Measurements from ENCODE around the gene CHIC2.

The CHIC2 gene

DNA sequence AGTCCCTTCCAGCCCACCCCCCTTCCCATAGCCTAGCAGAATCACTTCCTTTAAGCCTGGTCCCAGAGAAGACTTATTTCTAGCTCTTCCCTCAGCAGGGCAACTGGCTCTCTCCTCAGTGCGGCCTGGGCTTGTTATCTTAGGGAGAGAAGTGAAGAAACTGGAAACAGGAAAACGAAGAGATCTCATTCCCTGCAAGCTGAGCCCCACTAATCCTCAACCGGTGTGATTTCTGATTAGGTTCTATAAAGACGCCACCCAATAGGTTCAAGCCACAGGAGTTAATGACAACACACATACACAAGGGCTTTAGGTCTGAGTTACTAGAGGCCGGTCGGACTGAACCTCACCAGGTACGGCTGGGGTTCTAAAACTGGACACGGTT lies 38.8 kb upstream of the CHIC2 start:
- DNase-seq (ENCODE audit: low read depth in 2 of 2) = peak in 1 of 2 donors; percentile 30

DNA sequence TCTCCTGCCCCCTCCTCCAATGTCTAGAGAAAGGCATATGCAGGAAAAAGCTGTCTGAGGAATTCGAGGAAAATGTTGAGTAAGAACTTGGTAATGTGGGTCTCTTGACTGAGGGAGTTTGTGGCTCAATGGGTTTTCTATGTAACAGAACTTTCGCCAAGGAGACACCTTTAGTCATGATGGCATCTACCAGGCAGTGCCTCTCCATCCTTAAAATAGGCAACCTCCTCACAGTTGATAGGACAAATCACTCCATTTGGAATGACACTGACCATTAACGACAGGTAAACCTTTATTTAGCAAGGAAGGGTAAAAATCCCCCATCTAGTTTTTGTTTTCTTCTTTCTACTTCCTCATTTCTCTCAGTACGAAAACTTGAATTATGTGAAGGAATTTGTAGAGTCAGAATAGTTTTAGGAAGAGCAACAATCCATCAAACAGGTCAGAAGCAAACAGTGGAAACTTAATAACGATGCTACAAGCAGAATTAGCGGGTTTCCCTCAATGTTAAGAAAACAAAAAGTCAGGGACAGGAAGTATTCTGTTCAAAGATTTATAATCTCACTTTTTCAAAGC lies 38.2 kb upstream of the CHIC2 start:
- no peak for DNase-seq (ENCODE audit: low read depth in 2 of 2)
- no peak overlapping the region for H3K4me3 ChIP-seq (replicated peaks in 1 of 2; ENCODE audit: low read depth in 2 of 2, low read length in 2 of 2)
- TF ChIP-seq, protein P1, sequence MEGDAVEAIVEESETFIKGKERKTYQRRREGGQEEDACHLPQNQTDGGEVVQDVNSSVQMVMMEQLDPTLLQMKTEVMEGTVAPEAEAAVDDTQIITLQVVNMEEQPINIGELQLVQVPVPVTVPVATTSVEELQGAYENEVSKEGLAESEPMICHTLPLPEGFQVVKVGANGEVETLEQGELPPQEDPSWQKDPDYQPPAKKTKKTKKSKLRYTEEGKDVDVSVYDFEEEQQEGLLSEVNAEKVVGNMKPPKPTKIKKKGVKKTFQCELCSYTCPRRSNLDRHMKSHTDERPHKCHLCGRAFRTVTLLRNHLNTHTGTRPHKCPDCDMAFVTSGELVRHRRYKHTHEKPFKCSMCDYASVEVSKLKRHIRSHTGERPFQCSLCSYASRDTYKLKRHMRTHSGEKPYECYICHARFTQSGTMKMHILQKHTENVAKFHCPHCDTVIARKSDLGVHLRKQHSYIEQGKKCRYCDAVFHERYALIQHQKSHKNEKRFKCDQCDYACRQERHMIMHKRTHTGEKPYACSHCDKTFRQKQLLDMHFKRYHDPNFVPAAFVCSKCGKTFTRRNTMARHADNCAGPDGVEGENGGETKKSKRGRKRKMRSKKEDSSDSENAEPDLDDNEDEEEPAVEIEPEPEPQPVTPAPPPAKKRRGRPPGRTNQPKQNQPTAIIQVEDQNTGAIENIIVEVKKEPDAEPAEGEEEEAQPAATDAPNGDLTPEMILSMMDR (IDR thresholded peaks at IDR 0.05; ENCODE audit: low read depth, low read length) = no peak

More for the DNA sequence above, 38.8 kb upstream of the CHIC2 start:
- H3K4me3 ChIP-seq (replicated peaks in 1 of 2; ENCODE audit: low read depth in 2 of 2, low read length in 2 of 2) = no peak overlapping the region
- TF ChIP-seq, protein P1 (IDR thresholded peaks at IDR 0.05; ENCODE audit: low read depth, low read length) = no peak

DNA sequence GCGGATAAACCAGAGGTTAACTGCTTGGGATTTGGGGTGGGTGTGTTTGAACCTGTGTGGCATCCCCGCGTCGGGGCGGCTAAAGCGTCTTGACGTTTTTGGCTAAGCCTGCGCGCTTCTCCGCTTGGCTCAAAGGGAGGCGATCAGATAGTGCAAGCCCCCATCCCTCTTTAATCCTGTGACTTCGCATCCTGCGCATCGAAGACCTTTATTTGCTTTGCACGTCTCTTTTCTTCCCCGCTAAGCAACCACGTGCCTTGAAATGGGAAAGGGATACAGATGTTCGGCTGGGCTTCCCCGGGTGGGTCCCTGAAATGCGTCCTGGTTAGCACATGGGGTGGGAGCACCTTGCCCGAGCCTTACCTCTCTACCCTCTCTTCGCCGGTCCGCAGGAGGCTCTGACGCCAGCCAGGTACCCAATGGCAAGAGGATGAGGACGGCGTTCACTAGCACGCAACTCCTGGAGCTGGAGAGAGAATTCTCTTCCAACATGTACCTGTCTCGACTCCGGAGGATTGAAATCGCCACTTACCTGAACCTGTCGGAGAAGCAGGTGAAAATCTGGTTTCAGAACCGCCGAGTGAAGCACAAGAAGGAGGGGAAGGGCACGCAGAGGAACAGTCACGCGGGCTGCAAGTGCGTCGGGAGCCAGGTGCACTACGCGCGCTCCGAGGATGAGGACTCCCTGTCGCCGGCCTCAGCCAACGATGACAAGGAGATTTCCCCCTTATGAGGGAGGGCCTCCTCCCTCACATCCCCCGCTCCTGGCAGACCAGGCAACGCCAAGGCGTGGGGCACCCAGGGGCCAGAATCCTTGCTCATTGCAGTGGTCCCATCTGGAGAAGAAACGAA lies 37.0 kb upstream of the CHIC2 start:
- TF ChIP-seq, protein P1 (IDR thresholded peaks at IDR 0.05; ENCODE audit: low read depth, low read length) = no peak
- no peak overlapping the region for H3K4me3 ChIP-seq (replicated peaks in 1 of 2; ENCODE audit: low read depth in 2 of 2, low read length in 2 of 2)
- DNase-seq (ENCODE audit: low read depth in 2 of 2) = no peak

DNA sequence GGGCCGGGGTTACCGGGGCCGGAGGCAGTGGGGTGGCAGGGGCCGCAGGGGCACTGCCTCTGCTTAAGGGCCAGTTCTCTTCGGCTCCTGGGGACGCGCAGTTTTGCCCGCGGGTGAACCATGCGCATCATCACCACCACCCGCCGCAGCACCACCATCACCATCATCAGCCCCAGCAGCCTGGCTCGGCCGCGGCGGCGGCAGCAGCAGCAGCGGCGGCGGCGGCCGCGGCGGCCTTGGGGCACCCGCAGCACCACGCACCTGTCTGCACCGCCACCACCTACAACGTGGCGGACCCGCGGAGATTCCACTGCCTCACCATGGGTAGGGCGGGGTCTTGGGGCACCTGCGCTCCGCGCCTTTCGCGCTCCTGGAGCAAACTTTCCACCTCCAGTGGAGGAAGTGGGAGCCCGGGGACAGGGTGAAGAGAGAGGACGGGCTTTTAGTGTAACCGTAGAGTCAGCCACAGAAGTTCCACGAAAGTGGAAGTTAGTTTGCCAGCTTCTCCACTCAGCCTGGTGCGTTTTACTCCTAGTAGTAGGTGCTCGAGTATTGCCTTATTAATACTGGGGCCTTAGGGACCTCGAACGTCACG lies 36.3 kb upstream of the CHIC2 start:
- TF ChIP-seq, protein P1 (IDR thresholded peaks at IDR 0.05; ENCODE audit: low read depth, low read length) = no peak
- peak overlapping the region; percentile 47 to 53 for H3K4me3 ChIP-seq (replicated peaks in 1 of 2; ENCODE audit: low read depth in 2 of 2, low read length in 2 of 2)
- DNase-seq (ENCODE audit: low read depth in 2 of 2) = no peak

DNA sequence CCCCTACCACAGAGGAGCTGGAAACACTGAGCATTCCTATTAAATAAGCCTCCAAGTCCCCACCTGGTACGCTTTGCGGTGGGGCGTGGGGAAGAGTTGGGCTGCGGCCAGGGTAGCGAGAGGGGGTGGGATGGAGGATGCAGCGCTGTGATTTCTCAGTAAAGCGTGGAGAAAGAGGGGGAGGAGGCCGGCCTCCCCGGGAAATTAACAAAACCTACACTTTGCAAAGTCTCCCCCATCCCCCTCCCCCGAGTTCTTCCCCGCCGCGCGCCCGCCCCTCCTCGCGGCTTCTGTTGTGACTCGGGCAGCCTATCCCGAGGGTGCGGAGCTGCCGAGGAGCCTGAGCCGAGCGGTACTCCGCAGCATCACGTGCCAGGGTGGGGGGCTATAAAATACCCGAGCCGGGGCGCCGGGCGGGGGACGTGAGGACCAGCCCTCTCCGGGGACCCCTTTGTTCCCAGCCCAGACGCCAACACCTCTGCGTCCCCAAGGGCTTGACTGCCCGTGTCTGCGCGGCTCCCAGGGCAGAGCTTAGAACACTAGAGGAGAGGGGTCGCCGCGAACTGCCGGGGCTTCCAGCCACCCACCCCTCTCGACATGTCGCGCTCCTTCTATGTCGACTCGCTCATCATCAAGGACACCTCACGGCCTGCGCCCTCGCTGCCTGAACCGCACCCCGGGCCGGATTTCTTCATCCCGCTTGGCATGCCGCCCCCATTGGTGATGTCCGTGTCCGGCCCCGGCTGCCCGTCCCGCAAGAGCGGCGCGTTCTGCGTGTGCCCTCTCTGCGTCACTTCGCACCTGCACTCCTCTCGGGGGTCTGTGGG lies 35.6 kb upstream of the CHIC2 start, which contains the start of gene GSX2:
Gene GSX2, plus strand, starts transcription at position 416 of the 827 bp plus-strand sequence. Its CDS starts 182 bp downstream, at position 598.
- DNase-seq (ENCODE audit: low read depth in 2 of 2) = peak in 1 of 2 donors; percentile 32
- TF ChIP-seq, protein P1 (IDR thresholded peaks at IDR 0.05; ENCODE audit: low read depth, low read length) = no peak
- peak within 1 kb of the TSS; percentile 47 to 53 for H3K4me3 ChIP-seq (replicated peaks in 1 of 2; ENCODE audit: low read depth in 2 of 2, low read length in 2 of 2)

DNA sequence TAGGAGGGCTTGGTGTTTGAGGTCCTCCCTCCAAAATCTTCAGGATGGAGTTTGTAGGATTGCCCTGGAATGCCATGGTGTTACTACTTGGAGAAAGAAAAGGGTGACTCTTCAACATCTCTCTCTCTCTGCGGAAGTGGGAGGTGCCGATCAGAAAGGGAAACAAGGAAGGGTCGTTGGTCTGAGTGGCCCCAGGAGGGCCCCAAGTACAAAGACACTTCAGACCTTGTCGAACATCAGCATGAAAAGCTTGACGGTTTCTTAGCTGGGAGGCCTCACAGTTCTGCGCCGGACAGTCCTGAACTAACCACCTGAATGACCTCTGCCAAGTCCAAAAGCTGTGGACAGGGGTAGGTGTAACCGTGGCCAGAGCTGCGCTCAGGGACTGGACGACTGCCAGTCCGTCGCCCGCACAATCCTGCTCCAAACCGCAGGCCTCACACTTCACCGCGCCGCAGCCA lies 34.9 kb upstream of the CHIC2 start:
- no peak for DNase-seq (ENCODE audit: low read depth in 2 of 2)
- TF ChIP-seq, protein P1 (IDR thresholded peaks at IDR 0.05; ENCODE audit: low read depth, low read length) = no peak
- H3K4me3 ChIP-seq (replicated peaks in 1 of 2; ENCODE audit: low read depth in 2 of 2, low read length in 2 of 2) = peak overlapping the region in 1 of 2 donors; percentile 53
